Muscle of arm (tissue), 12 donors: ENCODE measurements around the gene DDIT4. TPM values are rescaled to one million over a fixed set of nuclear protein-coding genes. Genes with fewer than 3 reads are reported as not detected.
"Not testable (repeated sequence)": the region's sequence is repeated elsewhere in the genome, so short reads cannot be mapped to it uniquely, and the experiment has no call there.

ENCODE experiments used
- DNase-seq: peaks from one replicate; pipeline ENCODE4 v3.0.0-alpha.2; 2013
- polyA plus RNA-seq, 12 donors: library from polyadenylated mRNA; unstranded; fragments of 120-200 nt; gene quantifications; one replicate each; pipeline ENCODE4 v1.2.1, GENCODE V29; 2013; ENCODE audit not compliant: insufficient read length in 12 of 12

Gene DDIT4
- polyA plus RNA-seq, 12 donors: 31.5 to 94.3 (median 47.9) TPM; not detected in 1

DNA sequence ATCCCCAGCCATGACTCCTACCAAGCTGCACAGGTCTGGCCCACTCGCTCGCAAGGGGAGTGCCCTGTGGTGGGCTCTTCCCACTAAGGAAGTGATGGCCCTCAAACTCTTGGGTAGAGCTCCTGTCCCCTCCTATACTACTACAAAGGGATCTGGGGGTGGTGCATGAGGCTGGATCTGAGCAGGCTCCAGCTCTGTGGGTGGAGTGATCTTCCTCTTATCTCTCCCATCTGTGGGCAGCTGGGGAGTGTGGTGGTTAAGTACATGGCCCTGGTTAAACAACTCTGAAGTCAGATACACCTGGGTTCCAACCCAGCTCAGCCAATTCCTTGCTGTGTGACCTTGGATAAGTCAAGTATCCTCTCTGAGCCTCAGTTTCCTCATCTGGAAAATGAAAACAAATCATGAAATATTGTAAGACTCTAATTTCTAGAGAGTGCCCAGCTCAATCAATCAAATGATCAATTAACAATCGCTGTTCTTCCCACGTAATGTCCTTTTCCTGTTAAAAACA, 17.4 kb downstream of the DDIT4 start:
- DNase-seq: no peak

DNA sequence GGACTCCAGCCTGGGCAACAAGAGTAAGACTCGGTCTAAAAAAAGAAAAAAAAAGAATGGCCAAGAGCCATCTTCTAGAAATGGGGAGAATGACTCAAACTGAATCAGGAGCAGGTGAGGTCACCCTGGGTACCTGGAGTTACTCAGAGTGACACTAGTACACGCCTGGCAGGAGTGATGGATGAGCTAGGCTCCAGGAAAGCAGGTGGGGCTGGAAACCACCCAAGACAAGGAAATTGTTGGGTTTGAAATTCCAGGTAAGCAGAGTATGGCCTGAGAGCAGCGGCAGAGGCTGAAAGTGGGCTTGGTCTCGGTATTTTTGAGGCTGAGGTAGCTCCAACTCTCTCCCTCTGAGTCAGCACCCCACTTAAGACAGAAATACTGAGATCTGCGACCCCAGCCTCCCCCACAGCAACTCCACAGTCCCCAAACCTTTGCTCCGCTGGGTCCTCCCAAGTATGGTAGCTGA, 18.5 kb downstream of the DDIT4 start:
- no peak for DNase-seq

DNA sequence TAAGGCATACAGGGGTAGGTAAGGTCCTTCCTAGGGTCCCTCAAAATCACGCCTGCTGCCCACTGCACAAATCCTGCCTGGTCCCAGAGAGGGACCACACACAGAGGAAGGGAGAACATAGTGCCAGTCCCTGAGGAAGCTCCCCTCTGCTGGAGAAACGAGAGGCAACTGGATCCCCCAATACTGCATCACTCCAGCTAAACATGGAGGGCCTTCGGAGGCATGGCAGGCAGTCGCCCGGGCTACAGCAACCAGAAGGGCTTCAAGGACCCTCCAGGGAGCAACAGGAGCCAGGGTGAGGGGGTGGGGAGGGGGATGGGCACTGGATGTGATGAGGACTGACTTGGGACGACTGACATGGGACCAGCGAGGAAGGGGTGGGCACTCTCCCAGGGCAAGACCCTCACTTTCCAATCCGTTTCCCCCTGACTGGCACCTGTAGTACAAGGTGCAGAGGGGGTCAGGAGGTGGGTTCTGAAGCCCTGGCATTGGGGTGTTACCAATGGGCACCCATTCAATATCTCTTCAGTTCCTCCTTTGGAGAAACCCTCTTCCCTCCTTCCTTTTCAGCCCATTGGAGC, 21.7 kb downstream of the DDIT4 start:
- no peak for DNase-seq

DNA sequence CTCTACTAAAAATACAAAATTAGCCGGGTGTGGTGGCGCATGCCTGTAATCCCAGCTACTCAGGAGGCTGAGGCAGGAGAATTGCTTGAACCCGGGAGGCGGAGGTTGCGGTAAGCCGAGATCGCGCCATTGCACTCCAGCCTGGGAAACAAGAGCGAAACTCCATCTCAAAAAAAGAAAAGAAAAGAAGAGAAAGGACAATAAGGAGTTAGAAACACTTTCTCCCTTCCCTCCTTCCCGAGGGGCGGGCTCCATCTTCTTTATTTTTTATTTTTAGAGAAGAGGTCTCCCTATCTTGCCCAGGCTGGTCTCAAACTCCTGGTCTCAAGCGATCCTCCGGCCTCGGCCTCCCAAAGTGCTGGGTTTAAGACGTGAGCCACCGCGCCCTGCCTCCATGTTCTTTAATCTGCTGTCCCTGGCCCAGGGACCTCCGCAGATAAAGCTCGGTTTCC, 23.1 kb downstream of the DDIT4 start:
- DNase-seq: not testable (repeated sequence)

DNA sequence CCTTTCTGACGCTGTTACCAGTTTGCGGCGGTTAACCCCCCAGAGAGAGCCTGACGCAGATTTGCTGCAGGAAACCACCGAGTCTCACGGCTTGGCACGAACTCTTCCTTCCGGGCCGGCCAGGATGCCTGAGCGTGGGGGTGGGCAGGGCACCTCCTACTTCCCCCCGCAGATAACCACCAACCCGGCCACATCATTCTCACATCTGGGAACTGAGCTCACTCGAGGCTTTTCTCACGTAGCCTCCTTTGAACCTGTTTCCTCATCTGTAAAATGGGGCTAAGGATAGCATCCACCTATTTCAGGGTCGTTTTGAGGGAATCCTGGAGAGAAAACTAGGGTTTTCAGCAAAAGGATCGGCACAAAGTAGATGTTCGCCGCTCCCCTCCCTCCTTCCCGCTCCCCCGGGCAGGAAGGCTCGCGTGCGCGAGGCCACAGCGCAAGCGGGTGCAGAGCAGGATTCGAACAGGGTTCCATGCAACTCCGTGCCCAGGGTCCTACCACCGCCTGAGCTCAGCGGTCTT, 23.6 kb downstream of the DDIT4 start:
- peak; percentile 70 for DNase-seq

DNA sequence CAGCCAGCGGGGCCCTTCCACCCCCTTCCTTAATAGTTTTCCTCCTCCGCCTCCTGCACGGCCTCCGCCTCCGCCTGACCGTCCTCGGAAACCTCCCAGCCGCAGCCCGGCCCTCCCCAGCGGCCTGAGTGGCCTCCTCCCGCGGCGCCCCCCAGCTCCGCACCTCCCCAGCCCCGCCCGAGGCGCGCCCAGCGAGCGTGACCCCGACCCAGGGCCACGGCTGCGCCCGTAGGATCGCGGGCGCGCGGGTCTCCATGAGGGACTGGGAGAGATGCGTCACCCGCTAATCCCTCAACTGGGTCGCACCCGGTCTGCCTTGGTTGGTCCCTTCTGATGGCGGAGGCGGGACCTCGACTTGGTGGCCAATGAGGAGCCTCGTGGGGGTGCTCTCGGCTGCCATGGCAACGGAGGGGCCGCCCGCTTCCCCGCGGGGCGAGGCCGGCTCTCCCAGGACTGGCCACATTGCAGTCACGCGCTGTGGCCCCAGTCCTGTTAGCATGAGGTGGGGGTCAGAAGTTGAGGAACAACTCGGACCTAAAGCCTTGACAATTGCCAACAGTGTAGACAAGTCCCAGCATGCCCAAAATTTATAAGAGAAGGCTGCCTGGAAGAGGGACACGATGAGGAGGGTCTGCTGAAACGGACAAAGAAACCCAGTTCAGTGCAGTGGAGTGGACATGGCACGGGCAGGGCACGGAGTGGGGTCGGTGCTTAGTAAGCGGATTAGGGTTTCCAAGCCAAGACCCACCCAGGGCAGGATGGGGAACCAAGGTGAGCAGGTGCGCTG, 24.3 kb downstream of the DDIT4 start:
- peak; percentile 94 for DNase-seq

DNA sequence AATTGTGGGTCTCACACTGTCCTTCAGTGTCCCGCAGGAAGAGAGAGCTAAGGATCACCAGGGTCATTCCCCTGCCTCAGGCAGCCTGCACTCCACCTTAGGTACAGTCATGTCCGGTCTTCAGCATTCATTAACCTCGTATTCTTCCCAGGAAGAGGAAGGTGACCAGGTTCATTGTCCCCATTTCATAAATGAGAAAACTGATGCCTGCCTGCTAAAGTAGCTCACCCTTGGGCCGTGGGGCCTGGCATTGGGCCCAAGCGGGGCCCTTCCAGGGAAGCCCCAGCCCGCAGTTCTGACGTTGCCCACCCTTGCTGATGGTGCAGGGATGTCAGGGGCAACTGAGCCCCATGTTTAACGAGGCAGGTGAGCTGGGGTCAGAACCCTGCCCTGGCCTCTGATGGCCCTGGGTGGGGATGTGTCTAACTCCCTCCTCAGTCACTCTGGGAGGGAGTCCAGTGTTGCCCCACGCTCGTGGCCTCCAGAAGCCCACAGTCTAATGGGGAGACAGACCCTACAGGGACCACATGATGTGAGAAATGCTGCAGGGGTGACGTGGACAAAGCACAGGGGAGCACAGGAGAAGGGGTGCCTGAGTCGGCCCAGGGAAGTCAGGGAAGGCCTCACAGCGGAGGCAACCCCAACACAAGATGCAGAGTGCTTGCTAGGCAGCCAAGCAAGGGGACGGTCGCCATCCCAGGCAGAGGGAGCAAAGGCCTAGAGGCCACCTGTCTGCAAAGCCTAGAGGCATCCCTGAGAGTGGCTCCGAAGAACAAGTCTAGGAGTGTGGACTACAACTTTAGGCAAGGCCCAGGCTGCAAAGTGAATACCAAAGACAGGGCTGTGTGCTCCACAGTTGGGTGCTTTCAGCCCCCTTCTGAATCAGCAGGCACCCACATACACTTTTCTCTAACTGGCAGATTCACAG, 25.1 kb downstream of the DDIT4 start:
- DNase-seq: no peak

GRCh38 chr10:72303424-72304128, 29.9 kb downstream of the DDIT4 start:
- DNase-seq: no peak

GRCh38 chr10:72306215-72306760, 32.6 kb downstream of the DDIT4 start:
- no peak for DNase-seq

GRCh38 chr10:72307711-72308110, 34.0 kb downstream of the DDIT4 start:
- not testable (repeated sequence) for DNase-seq

GRCh38 chr10:72308320-72308987, 34.7 kb downstream of the DDIT4 start:
- no peak for DNase-seq

DNA sequence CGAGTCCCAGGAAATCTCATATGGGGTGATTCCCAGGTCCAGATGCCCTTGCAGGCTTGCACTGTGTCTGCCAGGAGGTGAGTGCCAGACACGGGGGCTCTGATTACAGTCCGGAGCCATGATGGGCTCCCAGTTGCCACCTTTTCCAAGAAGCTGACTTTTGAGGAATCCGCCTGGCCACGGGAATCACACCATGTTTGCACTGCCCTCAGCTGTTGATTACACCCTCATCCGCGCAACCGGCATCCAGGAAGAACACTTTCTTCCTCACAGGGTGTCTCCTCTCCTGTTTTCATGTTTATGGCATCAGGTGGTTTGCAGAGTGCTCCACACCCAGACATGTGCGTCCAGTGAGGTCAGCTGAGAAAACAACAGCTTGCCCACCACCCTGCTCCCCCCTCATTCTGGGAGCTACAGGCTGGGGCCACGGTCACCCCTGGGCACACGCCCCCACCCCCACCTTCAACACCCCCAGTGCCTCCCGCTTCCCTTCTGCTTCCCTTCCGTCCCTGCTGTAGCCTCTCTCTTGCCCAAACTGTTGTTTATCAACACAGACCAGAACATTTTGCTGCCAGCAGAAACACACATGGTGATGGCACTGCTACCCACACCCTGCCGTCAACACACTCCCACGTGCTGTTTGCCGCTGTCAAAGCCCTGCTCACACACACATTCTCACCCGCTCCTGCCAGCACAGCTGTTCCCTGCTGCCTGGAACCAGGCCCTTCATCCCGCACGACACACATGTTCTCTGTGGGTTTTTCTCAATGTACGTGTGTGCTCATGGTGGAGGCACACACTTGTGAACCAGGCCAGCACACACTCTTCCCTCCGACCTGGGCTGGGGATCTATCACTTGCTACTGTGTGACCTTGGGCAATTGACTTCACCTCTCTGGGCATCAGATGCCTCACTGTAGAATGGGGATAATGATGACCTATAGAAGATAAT, 35.8 kb downstream of the DDIT4 start:
- DNase-seq: peak; percentile 55

DNA sequence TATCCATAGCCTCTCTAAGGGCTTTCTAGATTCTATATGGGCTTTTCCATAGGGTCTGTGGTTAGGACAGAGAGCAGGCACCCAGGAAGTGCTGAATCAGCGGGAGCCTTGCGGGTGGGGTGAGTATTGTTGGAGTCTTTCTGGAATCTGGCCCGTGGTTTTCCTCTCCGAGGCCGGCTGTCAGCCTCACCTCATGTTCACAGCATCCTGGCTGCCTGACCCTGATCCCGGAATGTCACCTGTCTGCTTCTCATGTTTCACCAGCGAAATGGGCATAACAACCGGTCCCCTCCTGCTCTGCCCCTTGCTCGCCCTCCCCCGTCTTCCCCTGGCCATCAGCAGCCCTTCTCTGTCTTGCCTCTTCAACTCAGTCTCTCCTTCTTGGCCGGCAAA, 36.5 kb downstream of the DDIT4 start:
- DNase-seq: no peak

DNA sequence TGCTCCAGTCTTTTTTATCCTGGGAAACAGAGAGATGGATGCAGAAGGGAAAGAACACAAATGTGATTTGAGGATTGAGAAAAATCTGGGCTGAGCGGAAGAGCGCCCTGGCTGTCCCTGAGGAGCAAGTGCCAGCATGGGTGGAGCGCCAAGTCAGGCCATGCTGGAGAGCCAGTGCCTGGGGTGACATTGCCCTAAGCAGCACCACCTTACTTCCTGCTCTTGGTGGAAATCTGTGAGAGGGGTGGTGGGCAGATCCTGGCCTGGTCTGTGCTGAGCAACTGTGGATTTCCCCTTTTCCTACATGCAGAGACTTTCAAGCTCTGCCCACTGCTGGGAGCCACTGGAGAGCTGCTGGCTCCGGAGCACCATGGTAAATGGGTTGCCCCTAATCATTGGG, 36.9 kb downstream of the DDIT4 start:
- DNase-seq: no peak

DNA sequence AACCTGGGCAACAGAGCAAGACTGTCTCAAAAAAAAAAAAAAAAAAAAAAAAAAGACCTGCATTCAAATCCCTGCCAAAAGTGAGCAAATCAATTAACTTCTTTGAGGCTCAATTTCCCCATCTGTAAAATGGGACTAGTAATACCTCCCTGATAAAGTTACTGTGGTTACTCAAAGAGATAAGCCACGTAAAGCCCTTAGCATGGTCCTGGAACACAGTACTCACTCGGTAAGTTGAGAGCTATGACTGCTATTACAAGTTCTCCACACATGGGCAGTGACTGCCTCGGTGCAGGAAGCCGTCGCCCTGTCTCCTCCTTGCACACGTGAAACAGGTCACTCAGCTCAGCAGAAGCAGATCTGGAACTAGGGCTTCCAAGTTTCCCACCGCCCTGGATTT, 37.9 kb downstream of the DDIT4 start:
- no peak for DNase-seq

DNA sequence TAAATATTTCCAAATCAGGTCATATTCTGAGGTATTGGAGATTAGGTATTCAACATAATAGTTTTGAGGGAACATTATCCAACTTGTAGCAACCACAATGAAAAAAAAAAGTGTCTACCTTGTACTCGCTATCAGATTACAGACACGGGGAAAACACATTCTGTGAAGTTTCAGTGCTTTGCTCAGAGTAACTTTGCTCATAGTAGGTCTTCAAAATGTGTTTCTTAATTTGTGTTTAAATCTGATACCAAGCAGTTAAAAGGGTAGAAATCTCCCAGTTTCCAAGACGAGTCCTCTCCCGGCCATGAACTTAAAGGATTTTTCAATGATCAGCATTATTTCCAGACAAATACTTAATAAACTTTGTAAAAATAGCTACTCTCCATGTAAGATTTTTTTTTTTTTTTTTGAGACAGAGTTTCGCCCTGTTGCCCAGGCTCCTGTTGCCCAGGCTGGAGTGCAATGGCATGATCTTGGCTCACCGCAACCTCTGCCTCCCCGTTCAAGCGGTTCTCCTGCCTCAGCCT, 39.2 kb downstream of the DDIT4 start:
- no peak for DNase-seq

GRCh38 chr10:72314263-72314662, 40.5 kb downstream of the DDIT4 start:
- no peak for DNase-seq

- DNase-seq: no peak
These were observed 41.3 kb downstream of the DDIT4 start for GRCh38 chr10:72315054-72315453.
